ENCODE results near the gene KRT72.

The KRT72 gene

GRCh38 chr12:52629281-52630007 lies 28.2 kb upstream of the KRT72 start:
- no peak for DNase-seq

- DNase-seq = no peak
These were observed 27.6 kb upstream of the KRT72 start for GRCh38 chr12:52628841-52629240.

GRCh38 chr12:52628111-52628507 lies 26.8 kb upstream of the KRT72 start:
- no peak for DNase-seq

- DNase-seq = no peak
These were observed 26.3 kb upstream of the KRT72 start for GRCh38 chr12:52627395-52628110.

- no peak for DNase-seq
These were observed 21.1 kb upstream of the KRT72 start for GRCh38 chr12:52622349-52622748.

- DNase-seq = no peak
These were observed 17.6 kb upstream of the KRT72 start for GRCh38 chr12:52618866-52619265.

- no peak for DNase-seq
These were observed 17.0 kb upstream of the KRT72 start, which contains the start of gene KRT73 for GRCh38 chr12:52618216-52618615. Gene KRT73, minus strand, starts transcription at chr12:52618559. Its CDS starts 35 bp downstream, at chr12:52618524.

- no peak for DNase-seq
These were observed 16.1 kb upstream of the KRT72 start for GRCh38 chr12:52617403-52617785.

GRCh38 chr12:52616680-52617402 lies 15.6 kb upstream of the KRT72 start:
- DNase-seq = no peak

GRCh38 chr12:52615912-52616311 lies 14.6 kb upstream of the KRT72 start:
- no peak for DNase-seq

- no peak for DNase-seq
These were observed 14.1 kb upstream of the KRT72 start for GRCh38 chr12:52615208-52615868.

- no peak for DNase-seq
These were observed 13.3 kb upstream of the KRT72 start for GRCh38 chr12:52614381-52615207.

GRCh38 chr12:52613384-52614030 lies 12.2 kb upstream of the KRT72 start:
- no peak for DNase-seq

- DNase-seq = no peak
These were observed 11.4 kb upstream of the KRT72 start for GRCh38 chr12:52612431-52613383.

- DNase-seq = no peak
These were observed 9.8 kb upstream of the KRT72 start for GRCh38 chr12:52611080-52611468.

GRCh38 chr12:52608826-52609630 lies 7.8 kb upstream of the KRT72 start:
- DNase-seq = no peak

- no peak for DNase-seq
These were observed 6.9 kb upstream of the KRT72 start for GRCh38 chr12:52608161-52608560.

GRCh38 chr12:52607314-52607713 lies 6.1 kb upstream of the KRT72 start:
- no peak for DNase-seq

- DNase-seq = no peak
These were observed 5.4 kb upstream of the KRT72 start for GRCh38 chr12:52606581-52607218.

All from CD4-positive, alpha-beta T cell treated with Interleukin-17A for 1 hour (primary cell).